K562 (cell line): Measurements from ENCODE around the gene IQSEC3. TPM values are rescaled to one million over a fixed set of nuclear protein-coding genes. Genes with fewer than 3 reads are reported as not detected.

Source experiments
- ATAC-seq: fragments of 200-7000 bp; cut with Tn5 transposase; 3 replicates; pipeline ENCODE4 v1.9.1; 2020; ENCODE audit warnings: moderate library complexity
- BruUV-seq: library from RNA; stranded (reverse); fragments of 400-500 nt; replicated peaks from 2 replicates; lab custom pipeline; 2021; lab: Mats Ljungman, UMichigan
- CTCF ChIA-PET: fragments of 300-600 bp; formaldehyde crosslinking; extraction: SDS; loops from one replicate; lab custom pipeline; 2021; ENCODE audit warnings: low intra/inter-chr PET ratio; lab: Yijun Ruan, JAX
- POLR2A ChIA-PET: fragments of 300-600, 350-650 bp; sonication (Branson Sonifier 250); formaldehyde crosslinking; extraction: SDS; loops from one replicate; lab custom pipeline; 2021; ENCODE audit warnings: antibody characterized with exemption, inconsistent platforms; lab: Yijun Ruan, JAX
- DNase-seq, 4 experiments: peaks; one replicate each; pipeline versions ENCODE4 v3.0.0 to v3.0.0-alpha.2; 2011 to 2018; ENCODE audit warnings: low spot score in 3 of 4, mixed read lengths in 3 of 4; ENCODE audit errors: extremely low read depth in 1 of 4
- FAIRE-seq: peaks from 2 replicates; lab custom pipeline; 2011; peaks lifted over from hg19 to GRCh38; lab: Jason Lieb, UNC
- H2AFZ ChIP-seq: 2 replicates; pipeline ENCODE4 v1.6.0; 2011; ENCODE audit warnings: low read depth, low read length, control low read depth, inconsistent platforms
- H3K27ac ChIP-seq: fragments of 200-600 bp; 3 replicates; pipeline ENCODE4 v1.8.0; 2011; ENCODE audit warnings: low read depth, mild to moderate bottlenecking, control low read depth, inconsistent platforms, low read length, moderate library complexity, mixed read lengths; ENCODE audit errors: extremely low read depth
- H3K27me3 ChIP-seq, 2 experiments: fragments of 300-600 bp in 1 of 2; 2 replicates in 1 of 2; 3 replicates in 1 of 2; pipeline versions ENCODE4 v1.6.0 to v1.8.0; 2011; ENCODE audit warnings: inconsistent platforms in 2 of 2, low read length in 2 of 2, mild to moderate bottlenecking in 1 of 2, mixed read lengths in 1 of 2, moderate library complexity in 1 of 2; ENCODE audit not compliant: control insufficient read depth in 2 of 2, insufficient read depth in 2 of 2
- H3K36me3 ChIP-seq: fragments of 300-600 bp; 3 replicates; pipeline ENCODE4 v1.8.0; 2011; ENCODE audit warnings: mild to moderate bottlenecking, low read length, inconsistent platforms; ENCODE audit not compliant: control insufficient read depth, insufficient read depth
- H3K4me1 ChIP-seq, 2 experiments: fragments of 200-600 bp in 1 of 2; replicated peaks in 1 of 2; 2 replicates in 1 of 2; 3 replicates in 1 of 2; pipeline versions ENCODE4 v1.5.1 to v1.8.0; 2011; ENCODE audit warnings: inconsistent platforms in 2 of 2, low read length in 2 of 2, mild to moderate bottlenecking in 1 of 2, mixed read lengths in 1 of 2, moderate library complexity in 1 of 2; ENCODE audit not compliant: control insufficient read depth in 2 of 2, insufficient read depth in 2 of 2
- H3K4me2 ChIP-seq: 2 replicates; pipeline ENCODE4 v1.6.1; 2011; ENCODE audit warnings: low read length, control low read depth, inconsistent platforms, mixed read lengths; ENCODE audit not compliant: insufficient read depth
- H3K4me3 ChIP-seq: fragments of 200-600 bp; sonication (generic), shearing (Covaris generic); 2 replicates; pipeline ENCODE4 v1.5.1; 2016; ENCODE audit warnings: control low read depth, inconsistent platforms
- H3K79me2 ChIP-seq: fragments of 200-600 bp; 3 replicates; pipeline ENCODE4 v1.8.0; 2011; ENCODE audit warnings: low read length, inconsistent platforms; ENCODE audit not compliant: control insufficient read depth, insufficient read depth
- H3K9ac ChIP-seq, 2 experiments: 2 replicates each; pipeline versions ENCODE4 v1.6.0 to v1.6.1; 2011; ENCODE audit warnings: low read depth in 2 of 2, low read length in 2 of 2, control low read depth in 1 of 2, inconsistent platforms in 1 of 2, mild to moderate bottlenecking in 1 of 2, mixed read lengths in 1 of 2; ENCODE audit not compliant: insufficient read depth in 1 of 2
- H3K9me1 ChIP-seq: one replicate; pipeline ENCODE4 v1.6.0; 2011; ENCODE audit warnings: inconsistent platforms, mild to moderate bottlenecking, low read length, moderate library complexity; ENCODE audit not compliant: control insufficient read depth, insufficient read depth
- H3K9me3 ChIP-seq: replicated peaks from 2 replicates; pipeline ENCODE4 v1.5.1; 2011; ENCODE audit warnings: low read depth, low read length, inconsistent platforms; ENCODE audit not compliant: control insufficient read depth, insufficient read depth
- H4K20me1 ChIP-seq: replicated peaks from 2 replicates; pipeline ENCODE4 v1.6.1; 2011; ENCODE audit warnings: low read length, inconsistent platforms, mixed read lengths; ENCODE audit not compliant: control insufficient read depth, insufficient read depth
- ASH1L ChIP-seq: fragments of 450-650 bp; IDR thresholded peaks from 2 replicates; pipeline ENCODE4 v1.6.1; 2018; ENCODE audit warnings: borderline replicate concordance, mild to moderate bottlenecking, low read depth; ENCODE audit not compliant: partially characterized antibody
- BDP1 ChIP-seq: IDR thresholded peaks from 3 replicates; pipeline ENCODE4 v1.6.1; 2011; ENCODE audit not compliant: insufficient read length, insufficient read depth
- CREM ChIP-seq: IDR thresholded peaks from 2 replicates; pipeline ENCODE4 v1.6.1; 2014; ENCODE audit warnings: antibody characterized with exemption, low read depth
- EZH2 ChIP-seq: IDR thresholded peaks from 2 replicates; pipeline ENCODE4 v1.6.1; 2012; ENCODE audit warnings: low read depth, mild to moderate bottlenecking, inconsistent platforms, low read length, borderline replicate concordance
- FIP1L1 ChIP-seq: fragments of 200-400 bp; formaldehyde crosslinking; IDR thresholded peaks from 2 replicates; pipeline ENCODE4 v1.6.1; 2018; ENCODE audit warnings: mild to moderate bottlenecking, low read depth, low read length; ENCODE audit not compliant: poor library complexity, severe bottlenecking
- MYBL2 ChIP-seq, 2 experiments: fragments of 450-650 bp in 1 of 2; sonication (generic) in 1 of 2; formaldehyde crosslinking in 1 of 2; IDR thresholded peaks; 2 replicates each; pipeline versions ENCODE4 v1.6.1 to v1.8.1; 2017 to 2022; ENCODE audit warnings: borderline replicate concordance in 1 of 2, inconsistent platforms in 1 of 2, low read depth in 1 of 2, mild to moderate bottlenecking in 1 of 2, missing genetic modification reagents in 1 of 2, moderate library complexity in 1 of 2
- PREB ChIP-seq: sonication (generic); formaldehyde crosslinking; IDR thresholded peaks from 2 replicates; pipeline ENCODE4 v1.8.1; 2023; ENCODE audit warnings: mild to moderate bottlenecking, missing genetic modification reagents
- TGIF2 ChIP-seq: sonication (generic); formaldehyde crosslinking; IDR thresholded peaks from 2 replicates; pipeline ENCODE4 v1.8.1; 2022; ENCODE audit warnings: mild to moderate bottlenecking, missing genetic modification reagents, moderate library complexity
- ZFP91 ChIP-seq: sonication (generic); formaldehyde crosslinking; IDR thresholded peaks from 2 replicates; pipeline ENCODE4 v1.8.0; 2022; ENCODE audit warnings: mild to moderate bottlenecking, missing genetic modification reagents
- ZNF354B ChIP-seq: fragments of 250-450 bp; sonication (Bioruptor Pico); IDR thresholded peaks from 2 replicates; pipeline ENCODE4 v1.4.0; 2020
- ZNF445 ChIP-seq: fragments of 250-450 bp; sonication (Bioruptor Pico); IDR thresholded peaks from 2 replicates; pipeline ENCODE4 v1.4.0; 2020; ENCODE audit warnings: low read depth, mild to moderate bottlenecking, moderate library complexity
- WGBS: fragments of 100-300 bp; shearing (Covaris generic); methylation state at CpG from one replicate; pipeline ENCODE4 v1.1.6; 2016; ENCODE audit warnings: low coverage, mixed read lengths; ENCODE audit not compliant: insufficient coverage; ENCODE audit errors: missing lambda C conversion rate; 5-methylcytosine and 5-hydroxymethylcytosine counted together
- in situ Hi-C: fragments of 300-500 bp; cut with MboI; formaldehyde crosslinking; loops from 4 replicates; pipeline ENCODE4 v1.15.0; 2018; ENCODE audit warnings: inconsistent platforms, mixed read lengths
- intact Hi-C: fragments of 100-400 bp; cut with micrococcal nuclease; formaldehyde crosslinking; loops from 2 replicates; pipeline ENCODE4 v1.14.2; 2022
- polyA plus RNA-seq, 8 experiments: library from polyadenylated mRNA; depleted of rRNA in 4 of 8; stranded (reverse) in 5 of 8; unstranded in 3 of 8; fragments of >200 nt; fragmentation: Nextera tagmentation in 2 of 8; fragmentation: Illumina TruSeq in 1 of 8; extraction: Ambion mirVana in 2 of 8; extraction: Trizol in 1 of 8; gene quantifications; 2 replicates each; pipeline versions ENCODE4 v1.2.1 to v1.2.3, GENCODE V29; 2011 to 2014; ENCODE audit warnings: inconsistent platforms in 1 of 8, missing spikeins in 1 of 8
- total RNA-seq, 7 experiments: library from RNA; depleted of rRNA in 6 of 7; stranded (reverse); fragments of >200 nt in 6 of 7; fragmentation: Illumina TruSeq in 2 of 7; extraction: Trizol in 2 of 7; gene quantifications; 2 replicates each; pipeline versions ENCODE4 v1.2.1 to v1.2.3, GENCODE V29; 2011 to 2021; ENCODE audit warnings: low replicate concordance in 1 of 7
- TF ChIP-seq, protein P1 (sequence below): fragments of 250-450 bp; sonication (Bioruptor Pico); IDR thresholded peaks from 2 replicates; pipeline ENCODE4 v1.6.1; 2021; ENCODE audit warnings: mild to moderate bottlenecking
- TF ChIP-seq, protein P2 (sequence below): fragments of 250-450 bp; sonication (Bioruptor Pico); IDR thresholded peaks from 2 replicates; pipeline ENCODE4 v1.4.0; 2020

Gene IQSEC3
- total and polyA plus RNA-seq, 9 of the 15 experiments (the other 6 are each of a cell fraction or from before 2014, with no cell fraction given), result under 0.01 to 0.25 (median 0.08) TPM; not detected in 3

- BruUV-seq, result no TSS peak
- peaks cover 5 to 68% of the 10 kb centered on the region in 2 experiments for H3K27me3 ChIP-seq
- H3K36me3 ChIP-seq, result no peaks in the 10 kb centered on the region
- DNase-seq (no peak), FAIRE-seq (no peak), ATAC-seq (no peak)
- H3K79me2 ChIP-seq, result no peaks in the 10 kb centered on the region
- no peak overlapping the region for H3K9ac ChIP-seq
- POLR2A ChIA-PET, result interaction anchor here (0.6 kb wide), 1 partner anchor 10 kb away, joined by 3 read pairs; no protein-coding TSS in a partner anchor
- H3K9me1 ChIP-seq, result no peaks in the 10 kb centered on the region
- in situ Hi-C loops, result no loop called here
- H3K27ac ChIP-seq, result no peak overlapping the region
- intact Hi-C loops, result no loop called here
- H3K4me1 ChIP-seq, result peaks cover 0 to 5% of the 10 kb centered on the region in 2 experiments; a peak in 2 of 5 replicates
- H4K20me1 ChIP-seq, result 0 out of 2 replicates have a peak, but pooled peaks cover 4% of the 10 kb centered on the region
- H3K4me2 ChIP-seq, result no peak overlapping the region
- CTCF ChIA-PET, result no interaction called here
- 2% methylated on average over 4 of the region's 6 CpGs for WGBS
- no peaks in the 10 kb centered on the region for H3K9me3 ChIP-seq
- H2AFZ ChIP-seq, result no peak overlapping the region
- H3K4me3 ChIP-seq, result no peak overlapping the region
- no peak for TF ChIP-seq BDP1
- no peak for TF ChIP-seq ZNF354B (CRISPR knock-in tag)
- no peak for TF ChIP-seq MYBL2 (IDR thresholded peaks at IDR 0.05; ENCODE audit: low read depth)
- no peak for TF ChIP-seq MYBL2 (CRISPR knock-in tag; IDR thresholded peaks at IDR 0.05; ENCODE audit: borderline replicate concordance)
- no peak for TF ChIP-seq ZFP91 (CRISPR knock-in tag)
- TF ChIP-seq, protein P1, sequence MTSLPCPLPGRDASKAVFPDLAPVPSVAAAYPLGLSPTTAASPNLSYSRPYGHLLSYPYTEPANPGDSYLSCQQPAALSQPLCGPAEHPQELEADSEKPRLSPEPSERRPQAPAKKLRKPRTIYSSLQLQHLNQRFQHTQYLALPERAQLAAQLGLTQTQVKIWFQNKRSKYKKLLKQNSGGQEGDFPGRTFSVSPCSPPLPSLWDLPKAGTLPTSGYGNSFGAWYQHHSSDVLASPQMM, result no peak
- TF ChIP-seq CREM, result no peak
- no peak for TF ChIP-seq EZH2
- no peak for TF ChIP-seq PREB
- TF ChIP-seq, protein P2, sequence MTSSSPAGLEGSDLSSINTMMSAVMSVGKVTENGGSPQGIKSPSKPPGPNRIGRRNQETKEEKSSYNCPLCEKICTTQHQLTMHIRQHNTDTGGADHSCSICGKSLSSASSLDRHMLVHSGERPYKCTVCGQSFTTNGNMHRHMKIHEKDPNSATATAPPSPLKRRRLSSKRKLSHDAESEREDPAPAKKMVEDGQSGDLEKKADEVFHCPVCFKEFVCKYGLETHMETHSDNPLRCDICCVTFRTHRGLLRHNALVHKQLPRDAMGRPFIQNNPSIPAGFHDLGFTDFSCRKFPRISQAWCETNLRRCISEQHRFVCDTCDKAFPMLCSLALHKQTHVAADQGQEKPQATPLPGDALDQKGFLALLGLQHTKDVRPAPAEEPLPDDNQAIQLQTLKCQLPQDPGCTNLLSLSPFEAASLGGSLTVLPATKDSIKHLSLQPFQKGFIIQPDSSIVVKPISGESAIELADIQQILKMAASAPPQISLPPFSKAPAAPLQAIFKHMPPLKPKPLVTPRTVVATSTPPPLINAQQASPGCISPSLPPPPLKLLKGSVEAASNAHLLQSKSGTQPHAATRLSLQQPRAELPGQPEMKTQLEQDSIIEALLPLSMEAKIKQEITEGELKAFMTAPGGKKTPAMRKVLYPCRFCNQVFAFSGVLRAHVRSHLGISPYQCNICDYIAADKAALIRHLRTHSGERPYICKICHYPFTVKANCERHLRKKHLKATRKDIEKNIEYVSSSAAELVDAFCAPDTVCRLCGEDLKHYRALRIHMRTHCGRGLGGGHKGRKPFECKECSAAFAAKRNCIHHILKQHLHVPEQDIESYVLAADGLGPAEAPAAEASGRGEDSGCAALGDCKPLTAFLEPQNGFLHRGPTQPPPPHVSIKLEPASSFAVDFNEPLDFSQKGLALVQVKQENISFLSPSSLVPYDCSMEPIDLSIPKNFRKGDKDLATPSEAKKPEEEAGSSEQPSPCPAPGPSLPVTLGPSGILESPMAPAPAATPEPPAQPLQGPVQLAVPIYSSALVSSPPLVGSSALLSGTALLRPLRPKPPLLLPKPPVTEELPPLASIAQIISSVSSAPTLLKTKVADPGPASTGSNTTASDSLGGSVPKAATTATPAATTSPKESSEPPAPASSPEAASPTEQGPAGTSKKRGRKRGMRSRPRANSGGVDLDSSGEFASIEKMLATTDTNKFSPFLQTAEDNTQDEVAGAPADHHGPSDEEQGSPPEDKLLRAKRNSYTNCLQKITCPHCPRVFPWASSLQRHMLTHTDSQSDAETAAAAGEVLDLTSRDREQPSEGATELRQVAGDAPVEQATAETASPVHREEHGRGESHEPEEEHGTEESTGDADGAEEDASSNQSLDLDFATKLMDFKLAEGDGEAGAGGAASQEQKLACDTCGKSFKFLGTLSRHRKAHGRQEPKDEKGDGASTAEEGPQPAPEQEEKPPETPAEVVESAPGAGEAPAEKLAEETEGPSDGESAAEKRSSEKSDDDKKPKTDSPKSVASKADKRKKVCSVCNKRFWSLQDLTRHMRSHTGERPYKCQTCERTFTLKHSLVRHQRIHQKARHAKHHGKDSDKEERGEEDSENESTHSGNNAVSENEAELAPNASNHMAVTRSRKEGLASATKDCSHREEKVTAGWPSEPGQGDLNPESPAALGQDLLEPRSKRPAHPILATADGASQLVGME (CRISPR knock-in tag), result no peak
- TF ChIP-seq ZNF445 (CRISPR knock-in tag), result no peak
- TF ChIP-seq ASH1L, result no peak
- no peak for TF ChIP-seq FIP1L1
- TF ChIP-seq TGIF2 (CRISPR knock-in tag), result no peak
These were observed 155.2 kb downstream of the IQSEC3 start for GRCh38 chr12:221736-222135.
